WERI-Rb-1 (cell line): Measurements from ENCODE around the gene ITGA7.

Source experiments
- DNase-seq: peaks from one replicate; pipeline ENCODE4 v3.0.0-alpha.2; 2020
- H3K27ac ChIP-seq: fragments of 250-450 bp; sonication (Bioruptor Pico); 2 replicates; pipeline ENCODE4 v1.5.1; 2020; ENCODE audit warnings: mild to moderate bottlenecking, moderate library complexity
- H3K27me3 ChIP-seq: fragments of 250-450 bp; sonication (Bioruptor Pico); 2 replicates; pipeline ENCODE4 v1.5.1; 2021; ENCODE audit warnings: mild to moderate bottlenecking, low read depth, moderate library complexity; ENCODE audit not compliant: insufficient read depth, severe bottlenecking
- H3K36me3 ChIP-seq: fragments of 250-450 bp; sonication (Bioruptor Pico); 2 replicates; pipeline ENCODE4 v1.5.1; 2020; ENCODE audit warnings: mild to moderate bottlenecking, moderate library complexity
- H3K4me3 ChIP-seq: 2 replicates; pipeline ENCODE4 v1.5.1; 2011; ENCODE audit warnings: low read depth, mild to moderate bottlenecking, control low read depth, low read length
- H3K9me3 ChIP-seq: fragments of 250-450 bp; sonication (Bioruptor Pico); 2 replicates; pipeline ENCODE4 v1.5.1; 2021; ENCODE audit warnings: mild to moderate bottlenecking, moderate library complexity; ENCODE audit not compliant: severe bottlenecking
- CTCF ChIP-seq: IDR thresholded peaks from 2 replicates; pipeline ENCODE4 v1.5.1; 2011; ENCODE audit warnings: low read depth, mild to moderate bottlenecking, control low read depth, inconsistent platforms, low read length

ITGA7 gene

GRCh38 chr12:55713721-55714120, 6.0 kb upstream of the ITGA7 start:
- H3K27me3 ChIP-seq, result no peaks in the 10 kb centered on the region
- no peak overlapping the region for H3K27ac ChIP-seq
- no peaks in the 10 kb centered on the region for H3K9me3 ChIP-seq
- TF ChIP-seq CTCF, result no peak
- no peak for DNase-seq
- no peak overlapping the region for H3K4me3 ChIP-seq
- no peaks in the 10 kb centered on the region for H3K36me3 ChIP-seq

GRCh38 chr12:55712700-55713415, 5.2 kb upstream of the ITGA7 start:
- no peaks in the 10 kb centered on the region for H3K27me3 ChIP-seq
- H3K36me3 ChIP-seq, result no peaks in the 10 kb centered on the region
- DNase-seq, result no peak
- no peak for TF ChIP-seq CTCF
- H3K9me3 ChIP-seq, result no peaks in the 10 kb centered on the region
- H3K27ac ChIP-seq, result peak overlapping the region; percentile 59
- H3K4me3 ChIP-seq, result no peak overlapping the region

GRCh38 chr12:55711786-55712553, 4.3 kb upstream of the ITGA7 start:
- Histone ChIP-seq H3K36me3 (no peaks in the 10 kb centered on the region), H3K4me3 (no peak overlapping the region), H3K27ac (peak overlapping the region; percentile 59), H3K9me3 (no peaks in the 10 kb centered on the region), H3K27me3 (no peaks in the 10 kb centered on the region)
- no peak for DNase-seq
- TF ChIP-seq CTCF, result no peak

GRCh38 chr12:55708695-55709233, 1.1 kb upstream of the ITGA7 start:
- H3K4me3 ChIP-seq, result peak overlapping the region; percentile 72; the same call in 1 of the 2 replicates
- H3K36me3 ChIP-seq, result no peaks in the 10 kb centered on the region
- TF ChIP-seq CTCF, result no peak
- no peaks in the 10 kb centered on the region for H3K27me3 ChIP-seq
- no peak for DNase-seq
- H3K9me3 ChIP-seq, result no peaks in the 10 kb centered on the region
- H3K27ac ChIP-seq, result no peak overlapping the region

- DNase-seq, result no peak
- H3K27ac ChIP-seq, result peak overlapping the region; percentile 47; the same call in 1 of the 2 replicates
- no peaks in the 10 kb centered on the region for H3K27me3 ChIP-seq
- TF ChIP-seq CTCF, result no peak
- H3K4me3 ChIP-seq, result peak overlapping the region; percentile 72
- H3K9me3 ChIP-seq, result no peaks in the 10 kb centered on the region
- no peaks in the 10 kb centered on the region for H3K36me3 ChIP-seq
These were observed 459 bp downstream of the ITGA7 start for GRCh38 chr12:55707219-55707671.
